ENCODE measurements around the gene P2RX7. TPM values are rescaled to one million over a fixed set of nuclear protein-coding genes. Genes with fewer than 3 reads are reported as not detected.
"Not testable (repeated sequence)": the region's sequence is repeated elsewhere in the genome, so short reads cannot be mapped to it uniquely, and the experiment has no call there.

The P2RX7 gene
- total and polyA plus RNA-seq, 4 experiments from 2014 or later = 3.8 to 8.6 (median 7.1) TPM

GRCh38 chr12:121159467-121160307 is 27.0 kb downstream of the P2RX7 start:
- no peaks in the 10 kb centered on the region for H3K27me3 ChIP-seq (ENCODE audit: insufficient read depth, low read length)
- H3K27ac Mint-ChIP-seq = peak overlapping the region in 3 of 7 donors; percentile 4 to 74 (median 34)
- H3K9me3 Mint-ChIP-seq = peaks cover 0 to 9% (median 5%) of the 10 kb centered on the region in 8 donors
- no peaks in the 10 kb centered on the region for H3K9me3 ChIP-seq (ENCODE audit: control insufficient read depth in 1 of 2, low read length in 2 of 2)
- peaks cover 0 to 4% (median 2%) of the 10 kb centered on the region in 4 donors for H3K4me1 Mint-ChIP-seq
- ChIA-PET POLR2A (ENCODE audit: partially characterized antibody) (interaction anchor here (0.6 kb wide), 1 partner anchor 80 kb away, joined by 3 read pairs; no protein-coding TSS in a partner anchor), CTCF (ENCODE audit: partially characterized antibody) (interaction anchor here (0.7 kb wide), 1 partner anchor 653 kb away, joined by 5 read pairs; no protein-coding TSS in a partner anchor)
- peaks cover 6% of the 10 kb centered on the region for H3K36me3 ChIP-seq (ENCODE audit: insufficient read depth, low read length)
- H3K4me1 ChIP-seq (ENCODE audit: insufficient read depth, low read length) = no peaks in the 10 kb centered on the region
- DNase-seq = no peak
- H3K4me3 ChIP-seq (ENCODE audit: low read length in 2 of 2) = no peak overlapping the region
- H3K27ac ChIP-seq (ENCODE audit: low read depth, low read length) = no peak overlapping the region
- peaks cover 32 to 63% of the 10 kb centered on the region in 2 donors for H3K36me3 Mint-ChIP-seq
- intact Hi-C loops (cut with micrococcal nuclease) = no loop called here
- no peak overlapping the region for H3K4me3 Mint-ChIP-seq
- H3K27me3 Mint-ChIP-seq = no peaks in the 10 kb centered on the region

GRCh38 chr12:121162384-121162783 is 29.7 kb downstream of the P2RX7 start:
- intact Hi-C loops (cut with micrococcal nuclease) = no loop called here
- no peak overlapping the region for H3K27ac Mint-ChIP-seq

GRCh38 chr12:121162985-121163384 is 30.3 kb downstream of the P2RX7 start:
- Histone ChIP-seq H3K27me3 (ENCODE audit: insufficient read depth, low read length) (no peaks in the 10 kb centered on the region), H3K4me1 (ENCODE audit: insufficient read depth, low read length) (no peaks in the 10 kb centered on the region), H3K9me3 (ENCODE audit: control insufficient read depth in 1 of 2, low read length in 2 of 2) (no peaks in the 10 kb centered on the region), H3K36me3 (ENCODE audit: insufficient read depth, low read length) (peaks cover under 1% of the 10 kb centered on the region), H3K4me3 (ENCODE audit: low read length in 2 of 2) (no peak overlapping the region), H3K27ac (ENCODE audit: low read depth, low read length) (no peak overlapping the region)
- Mint-ChIP-seq H3K27me3 (no peaks in the 10 kb centered on the region), H3K36me3 (peaks cover 40 to 56% of the 10 kb centered on the region in 2 donors), H3K4me1 (peaks cover 0 to 4% (median 2%) of the 10 kb centered on the region in 4 donors), H3K9me3 (peaks cover 0 to 8% (median 3%) of the 10 kb centered on the region in 8 donors), H3K27ac (no peak overlapping the region), H3K4me3 (no peak overlapping the region)
- no peak for DNase-seq
- intact Hi-C loops (cut with micrococcal nuclease) = no loop called here
- POLR2A ChIA-PET (ENCODE audit: partially characterized antibody) = no interaction called here
- CTCF ChIA-PET (ENCODE audit: partially characterized antibody) = no interaction called here

More at GRCh38 chr12:121162384-121162783, 29.7 kb downstream of the P2RX7 start:
- peaks cover 44 to 62% of the 10 kb centered on the region in 2 donors for H3K36me3 Mint-ChIP-seq
- H3K4me1 Mint-ChIP-seq = peaks cover 0 to 4% (median 2%) of the 10 kb centered on the region in 4 donors
- no peaks in the 10 kb centered on the region for H3K27me3 ChIP-seq (ENCODE audit: insufficient read depth, low read length)
- DNase-seq = no peak
- H3K4me3 Mint-ChIP-seq = no peak overlapping the region
- no peaks in the 10 kb centered on the region for H3K4me1 ChIP-seq (ENCODE audit: insufficient read depth, low read length)
- no peak overlapping the region for H3K27ac ChIP-seq (ENCODE audit: low read depth, low read length)
- H3K4me3 ChIP-seq (ENCODE audit: low read length in 2 of 2) = no peak overlapping the region
- ChIA-PET POLR2A (ENCODE audit: partially characterized antibody) (no interaction called here), CTCF (ENCODE audit: partially characterized antibody) (no interaction called here)
- no peaks in the 10 kb centered on the region for H3K27me3 Mint-ChIP-seq
- H3K9me3 ChIP-seq (ENCODE audit: control insufficient read depth in 1 of 2, low read length in 2 of 2) = no peaks in the 10 kb centered on the region
- peaks cover 6% of the 10 kb centered on the region for H3K36me3 ChIP-seq (ENCODE audit: insufficient read depth, low read length)
- peaks cover 0 to 9% (median 4%) of the 10 kb centered on the region in 8 donors for H3K9me3 Mint-ChIP-seq

DNA sequence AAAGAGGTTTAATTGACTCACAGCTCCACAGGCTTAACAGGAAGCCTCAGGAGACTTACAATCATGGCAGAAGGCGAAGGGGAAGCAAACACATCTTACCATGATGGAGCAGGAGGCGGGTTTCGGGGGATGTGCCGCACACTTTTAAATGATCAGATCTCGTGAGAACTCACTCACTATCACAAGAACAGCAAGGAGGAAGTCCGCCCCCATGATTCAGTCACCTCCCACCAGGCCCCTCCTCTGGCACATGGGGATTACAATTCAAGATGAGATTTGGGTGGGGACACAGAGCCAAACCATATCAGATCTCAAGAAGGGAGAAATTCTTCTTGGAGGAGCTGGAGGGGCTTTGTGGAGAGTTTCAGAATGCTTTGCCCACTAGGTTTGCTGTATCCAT is 32.2 kb downstream of the P2RX7 start:
- H3K27ac ChIP-seq (ENCODE audit: low read depth, low read length); POLR2A ChIA-PET (ENCODE audit: partially characterized antibody); intact Hi-C loops (cut with micrococcal nuclease); H3K4me3 ChIP-seq (ENCODE audit: low read length in 2 of 2); H3K4me1 Mint-ChIP-seq; H3K4me1 ChIP-seq (ENCODE audit: insufficient read depth, low read length); CTCF ChIA-PET (ENCODE audit: partially characterized antibody); H3K4me3 Mint-ChIP-seq; H3K9me3 ChIP-seq (ENCODE audit: control insufficient read depth in 1 of 2, low read length in 2 of 2); H3K27me3 Mint-ChIP-seq; H3K27me3 ChIP-seq (ENCODE audit: insufficient read depth, low read length); H3K9me3 Mint-ChIP-seq; H3K36me3 ChIP-seq (ENCODE audit: insufficient read depth, low read length); DNase-seq: not testable (repeated sequence)
- H3K36me3 Mint-ChIP-seq = peaks cover 31 to 45% of the 10 kb centered on the region in 2 donors
- peak overlapping the region in 1 of 7 donors; percentile 19 for H3K27ac Mint-ChIP-seq

DNA sequence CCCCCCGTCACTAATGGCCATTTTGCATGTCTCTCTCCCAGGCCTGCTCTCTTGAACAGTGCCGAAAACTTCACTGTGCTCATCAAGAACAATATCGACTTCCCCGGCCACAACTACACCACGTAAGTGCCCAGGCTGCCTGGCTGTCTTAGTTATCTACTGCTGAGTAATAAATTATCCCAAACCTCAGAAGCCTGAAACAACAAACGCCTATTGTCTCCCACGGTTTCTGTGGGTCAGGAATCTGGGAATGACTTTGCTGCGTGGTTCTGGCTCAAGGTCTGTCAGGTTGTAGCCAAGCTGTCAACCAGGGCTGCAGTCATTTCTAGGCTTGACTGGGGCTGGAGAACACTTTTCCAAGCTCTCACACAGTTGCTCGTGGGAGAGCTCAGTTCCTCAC is 32.6 kb downstream of the P2RX7 start:
- H3K27ac Mint-ChIP-seq = no peak overlapping the region
- H3K9me3 Mint-ChIP-seq = no peaks in the 10 kb centered on the region
- H3K36me3 Mint-ChIP-seq = peaks cover 31 to 41% of the 10 kb centered on the region in 2 donors
- peaks cover 0 to 1% (median 0%) of the 10 kb centered on the region in 4 donors for H3K4me1 Mint-ChIP-seq
- Histone ChIP-seq H3K27me3 (ENCODE audit: insufficient read depth, low read length) (no peaks in the 10 kb centered on the region), H3K27ac (ENCODE audit: low read depth, low read length) (no peak overlapping the region), H3K9me3 (ENCODE audit: control insufficient read depth in 1 of 2, low read length in 2 of 2) (no peaks in the 10 kb centered on the region), H3K4me3 (ENCODE audit: low read length in 2 of 2) (no peak overlapping the region), H3K36me3 (ENCODE audit: insufficient read depth, low read length) (no peaks in the 10 kb centered on the region), H3K4me1 (ENCODE audit: insufficient read depth, low read length) (no peaks in the 10 kb centered on the region)
- DNase-seq = no peak
- intact Hi-C loops (cut with micrococcal nuclease) = no loop called here
- H3K4me3 Mint-ChIP-seq = no peak overlapping the region
- H3K27me3 Mint-ChIP-seq = no peaks in the 10 kb centered on the region
- CTCF ChIA-PET (ENCODE audit: partially characterized antibody) = no interaction called here
- POLR2A ChIA-PET (ENCODE audit: partially characterized antibody) = no interaction called here

DNA sequence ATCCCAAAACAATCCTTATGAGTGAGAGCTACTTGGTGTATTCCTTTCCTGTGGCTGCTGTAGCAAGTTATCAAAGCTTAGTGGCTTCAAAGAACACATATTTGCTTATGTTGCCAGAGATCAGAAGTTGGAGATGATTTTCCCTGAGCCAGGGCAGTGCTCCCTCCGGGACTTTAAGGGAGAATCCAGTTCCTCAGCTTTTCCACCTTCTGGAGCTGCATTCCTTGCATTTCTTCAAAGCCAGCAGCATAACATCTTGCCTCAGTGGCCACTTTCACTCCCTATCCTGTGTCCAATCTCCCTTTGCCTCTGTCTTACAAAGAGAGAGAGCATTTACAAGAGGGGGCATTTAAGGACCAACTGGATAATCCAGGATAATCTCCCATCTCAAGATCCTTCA is 33.7 kb downstream of the P2RX7 start:
- no peak for DNase-seq
- Histone ChIP-seq H3K36me3 (ENCODE audit: insufficient read depth, low read length) (no peaks in the 10 kb centered on the region), H3K27me3 (ENCODE audit: insufficient read depth, low read length) (no peaks in the 10 kb centered on the region), H3K27ac (ENCODE audit: low read depth, low read length) (no peak overlapping the region), H3K9me3 (ENCODE audit: control insufficient read depth in 1 of 2, low read length in 2 of 2) (no peaks in the 10 kb centered on the region), H3K4me3 (ENCODE audit: low read length in 2 of 2) (no peak overlapping the region), H3K4me1 (ENCODE audit: insufficient read depth, low read length) (no peaks in the 10 kb centered on the region)
- H3K4me1 Mint-ChIP-seq = peaks cover 0 to 1% (median 0%) of the 10 kb centered on the region in 4 donors
- intact Hi-C loops (cut with micrococcal nuclease) = no loop called here
- no peaks in the 10 kb centered on the region for H3K9me3 Mint-ChIP-seq
- H3K4me3 Mint-ChIP-seq = no peak overlapping the region
- no peaks in the 10 kb centered on the region for H3K27me3 Mint-ChIP-seq
- ChIA-PET POLR2A (ENCODE audit: partially characterized antibody) (no interaction called here), CTCF (ENCODE audit: partially characterized antibody) (no interaction called here)
- peaks cover 24 to 34% of the 10 kb centered on the region in 2 donors for H3K36me3 Mint-ChIP-seq
- peak overlapping the region in 1 of 7 donors; percentile 31 for H3K27ac Mint-ChIP-seq

DNA sequence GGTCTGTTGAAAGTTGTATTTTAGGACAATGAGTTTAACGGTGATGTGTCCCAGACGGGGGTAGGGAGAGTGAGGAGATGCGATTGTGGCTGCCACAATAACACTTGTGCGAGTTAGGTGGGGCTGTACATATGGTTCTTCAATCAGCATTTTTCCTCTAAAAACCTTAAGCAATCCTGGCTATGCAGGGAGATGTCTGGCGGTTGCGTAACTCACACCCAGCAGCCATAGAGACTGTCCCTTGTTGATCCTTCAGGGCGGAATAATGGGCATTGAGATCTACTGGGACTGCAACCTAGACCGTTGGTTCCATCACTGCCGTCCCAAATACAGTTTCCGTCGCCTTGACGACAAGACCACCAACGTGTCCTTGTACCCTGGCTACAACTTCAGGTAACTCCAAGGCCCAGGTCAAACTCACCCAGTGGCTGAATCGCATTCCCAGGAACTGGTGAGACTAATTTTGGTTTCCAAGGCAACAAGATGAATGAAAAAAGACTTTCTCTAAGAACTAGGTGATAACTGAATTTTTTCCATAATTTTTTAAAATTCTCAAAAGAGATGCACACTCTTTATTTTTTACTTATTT is 34.6 kb downstream of the P2RX7 start:
- Mint-ChIP-seq H3K9me3 (no peaks in the 10 kb centered on the region), H3K27ac (no peak overlapping the region), H3K4me3 (no peak overlapping the region), H3K27me3 (no peaks in the 10 kb centered on the region), H3K4me1 (peaks cover 0 to 1% (median 0%) of the 10 kb centered on the region in 4 donors), H3K36me3 (peaks cover 24 to 28% of the 10 kb centered on the region in 2 donors)
- Histone ChIP-seq H3K4me3 (ENCODE audit: low read length in 2 of 2) (no peak overlapping the region), H3K27me3 (ENCODE audit: insufficient read depth, low read length) (no peaks in the 10 kb centered on the region), H3K4me1 (ENCODE audit: insufficient read depth, low read length) (no peaks in the 10 kb centered on the region), H3K36me3 (ENCODE audit: insufficient read depth, low read length) (no peaks in the 10 kb centered on the region), H3K27ac (ENCODE audit: low read depth, low read length) (no peak overlapping the region), H3K9me3 (ENCODE audit: control insufficient read depth in 1 of 2, low read length in 2 of 2) (no peaks in the 10 kb centered on the region)
- intact Hi-C loops (cut with micrococcal nuclease) = no loop called here
- ChIA-PET CTCF (ENCODE audit: partially characterized antibody) (interaction anchor here (0.7 kb wide), 1 partner anchor 131 kb away, joined by 3 read pairs; no protein-coding TSS in a partner anchor), POLR2A (ENCODE audit: partially characterized antibody) (no interaction called here)
- DNase-seq = no peak
